HepG2 (cell line): ENCODE results near the gene TBC1D7. TPM values are rescaled to one million over a fixed set of nuclear protein-coding genes. Genes with fewer than 3 reads are reported as not detected.

Experiments used
- ATAC-seq: fragments of 200-7000 bp; cut with Tn5 transposase; 3 replicates; pipeline ENCODE4 v1.9.1; 2020; ENCODE audit warnings: mild to moderate bottlenecking, moderate library complexity
- Bru-seq: library from RNA; stranded (reverse); fragments of 400-500 nt; gene quantifications from one replicate; lab custom pipeline; 2021; lab: Mats Ljungman, UMichigan
- BruChase-seq, 2 experiments: library from RNA; stranded (reverse); fragments of 400-500 nt; gene quantifications; one replicate each; lab custom pipeline; 2021; lab: Mats Ljungman, UMichigan
- BruUV-seq: library from RNA; stranded (reverse); fragments of 400-500 nt; replicated peaks from 2 replicates; lab custom pipeline; 2021; lab: Mats Ljungman, UMichigan
- CTCF ChIA-PET: fragments of 300-600 bp; formaldehyde crosslinking; extraction: SDS; loops from one replicate; lab custom pipeline; 2021; ENCODE audit warnings: low total read pairs, inconsistent platforms, low intra/inter-chr PET ratio; lab: Yijun Ruan, JAX
- POLR2A ChIA-PET: fragments of 350-600 bp; sonication (Branson Sonifier 250); formaldehyde crosslinking; loops from one replicate; lab custom pipeline; 2020; ENCODE audit warnings: antibody characterized with exemption, inconsistent platforms; lab: Yijun Ruan, JAX
- DNase-seq: peaks from one replicate; pipeline ENCODE4 v3.0.0-alpha.2; 2015; ENCODE audit warnings: low spot score
- FAIRE-seq: peaks from 3 replicates; lab custom pipeline; 2011; peaks lifted over from hg19 to GRCh38; lab: Jason Lieb, UNC
- H2AFZ ChIP-seq: one replicate; pipeline ENCODE4 v1.6.1; 2011; ENCODE audit warnings: low read length, inconsistent platforms
- H3K27ac ChIP-seq: fragments of 300-600 bp; 3 replicates; pipeline ENCODE4 v1.8.0; 2011; ENCODE audit warnings: mixed run types, mild to moderate bottlenecking, mixed read lengths, low read length, inconsistent platforms; ENCODE audit not compliant: insufficient read depth; ENCODE audit errors: extremely low read length
- H3K27me3 ChIP-seq, 2 experiments: fragments of 200-600 bp in 1 of 2; 2 replicates in 1 of 2; 3 replicates in 1 of 2; pipeline versions ENCODE4 v1.6.0 to v1.8.0; 2011; ENCODE audit warnings: low read length in 2 of 2, mild to moderate bottlenecking in 2 of 2, moderate library complexity in 2 of 2, inconsistent platforms in 1 of 2; ENCODE audit not compliant: insufficient read depth in 2 of 2, control insufficient read depth in 1 of 2
- H3K36me3 ChIP-seq, 2 experiments: fragments of 200-600 bp in 1 of 2; replicated peaks in 1 of 2; 2 replicates in 1 of 2; 3 replicates in 1 of 2; pipeline versions ENCODE4 v1.5.1 to v1.8.0; 2011; ENCODE audit warnings: low read length in 2 of 2, inconsistent platforms in 1 of 2; ENCODE audit not compliant: insufficient read depth in 2 of 2, control insufficient read depth in 1 of 2
- H3K4me1 ChIP-seq: 2 replicates; pipeline ENCODE4 v1.5.1; 2012; ENCODE audit warnings: low read length, inconsistent platforms; ENCODE audit not compliant: insufficient read depth
- H3K4me2 ChIP-seq: 2 replicates; pipeline ENCODE4 v1.6.0; 2011; ENCODE audit warnings: low read depth, low read length, inconsistent platforms
- H3K4me3 ChIP-seq, 3 experiments: fragments of 200-600 bp in 1 of 3; sonication (generic), shearing (Covaris generic) in 1 of 3; replicated peaks in 1 of 3; 2 replicates each; pipeline ENCODE4 v1.5.1; 2011 to 2016; ENCODE audit warnings: low read length in 3 of 3, inconsistent platforms in 2 of 3, low read depth in 2 of 3, mild to moderate bottlenecking in 2 of 3, control low read depth in 1 of 3, mixed read lengths in 1 of 3; ENCODE audit not compliant: insufficient read depth in 1 of 3
- H3K79me2 ChIP-seq: one replicate; pipeline ENCODE4 v1.6.1; 2011; ENCODE audit warnings: low read length, inconsistent platforms; ENCODE audit not compliant: insufficient read depth
- H3K9ac ChIP-seq: 2 replicates; pipeline ENCODE4 v1.6.0; 2011; ENCODE audit warnings: mild to moderate bottlenecking, low read depth, low read length, inconsistent platforms; ENCODE audit not compliant: insufficient read depth
- H3K9me3 ChIP-seq: 2 replicates; pipeline ENCODE4 v1.5.1; 2012; ENCODE audit warnings: mild to moderate bottlenecking, low read length
- H4K20me1 ChIP-seq: 2 replicates; pipeline ENCODE4 v1.6.0; 2011; ENCODE audit warnings: inconsistent platforms, mild to moderate bottlenecking, low read length, moderate library complexity; ENCODE audit not compliant: insufficient read depth
- RAD51 ChIP-seq: fragments of 450-650 bp; IDR thresholded peaks from 2 replicates; pipeline ENCODE4 v1.6.1; 2016; ENCODE audit warnings: borderline replicate concordance
- RCOR2 ChIP-seq: IDR thresholded peaks from 2 replicates; pipeline ENCODE4 v1.6.1; 2016; ENCODE audit warnings: missing biosample characterization, missing genetic modification reagents
- YEATS4 ChIP-seq: sonication (generic); formaldehyde crosslinking; IDR thresholded peaks from 2 replicates; pipeline ENCODE4 v1.4.0; 2020; ENCODE audit warnings: missing genetic modification reagents, borderline replicate concordance
- ZNF484 ChIP-seq: sonication (generic); formaldehyde crosslinking; IDR thresholded peaks from 2 replicates; pipeline ENCODE4 v1.5.1; 2020; ENCODE audit warnings: mild to moderate bottlenecking, low read depth, missing genetic modification reagents, borderline replicate concordance
- ZNF558 ChIP-seq: sonication (generic); formaldehyde crosslinking; IDR thresholded peaks from 2 replicates; pipeline ENCODE4 v1.9.0; 2022; ENCODE audit warnings: mild to moderate bottlenecking, missing genetic modification reagents, borderline replicate concordance
- WGBS: methylation state at CpG from one replicate; pipeline ENCODE4 v1.1.6; 2017; ENCODE audit warnings: low lambda C conversion rate; 5-methylcytosine and 5-hydroxymethylcytosine counted together
- in situ Hi-C: cut with HindIII; loops from 2 replicates; pipeline ENCODE4 v1.10.0; 2017; ENCODE audit warnings: low pct_unique_long_range_greater_than_20kb; ENCODE audit not compliant: extremely low pct_ligation_motif_present
- intact Hi-C: fragments of 100-400 bp; cut with micrococcal nuclease; formaldehyde crosslinking; loops from one replicate; pipeline ENCODE4 v1.10.0; 2022; ENCODE audit not compliant: unreplicated experiment
- long read RNA-seq, 2 experiments: library from RNA in 1 of 2; library from polyadenylated mRNA in 1 of 2; stranded (forward) in 1 of 2; unstranded in 1 of 2; transcript quantifications; one replicate each; pipeline ENCODE4 v2.0.0, GENCODE V29; 2019 to 2022
- polyA minus RNA-seq, 3 experiments: library from RNA; depleted of rRNA, polyadenylated mRNA; stranded (reverse); fragments of >200 nt; gene quantifications; 2 replicates each; pipeline ENCODE4 v1.2.3, GENCODE V29; 2011; ENCODE audit warnings: low replicate concordance in 1 of 3
- polyA plus RNA-seq, 8 experiments: library from polyadenylated mRNA; depleted of rRNA in 3 of 8; stranded (reverse) in 7 of 8; unstranded in 1 of 8; fragments of >200 nt; fragmentation: Illumina TruSeq in 4 of 8; extraction: Trizol in 4 of 8; gene quantifications; 2 replicates each; pipeline versions ENCODE4 v1.2.1 to v1.2.3, GENCODE V29; 2011 to 2016; ENCODE audit warnings: low read depth in 4 of 8, missing spikeins in 1 of 8, mixed read lengths in 1 of 8; ENCODE audit not compliant: insufficient read depth in 1 of 8
- total RNA-seq, 5 experiments: library from RNA; depleted of rRNA; stranded (reverse); fragments of >200 nt; fragmentation: Illumina TruSeq; extraction: Trizol; gene quantifications; 2 replicates each; pipeline ENCODE4 v1.2.3, GENCODE V29; 2016; ENCODE audit warnings: low read depth in 1 of 5
- TF ChIP-seq, protein P1 (sequence below): sonication (generic); formaldehyde crosslinking; conservative IDR thresholded peaks from 2 replicates; pipeline ENCODE4 v1.5.0; 2020; ENCODE audit warnings: missing genetic modification reagents
- TF ChIP-seq, protein P2 (sequence below): sonication (generic); formaldehyde crosslinking; IDR thresholded peaks from 2 replicates; pipeline ENCODE4 v1.4.0; 2020; ENCODE audit warnings: missing genetic modification reagents, borderline replicate concordance
- TF ChIP-seq, protein P3 (sequence below): sonication (generic); formaldehyde crosslinking; IDR thresholded peaks from 2 replicates; pipeline ENCODE4 v1.8.1; 2022; ENCODE audit warnings: mild to moderate bottlenecking, missing genetic modification reagents

Gene TBC1D7
- total RNA-seq (2016; rRNA removed; fragmentation: Illumina TruSeq; extraction: Trizol) (23.3 and 28.5 TPM in 2 replicates), polyA plus RNA-seq (2011; rRNA removed) (24.3 and 30.8 TPM in 2 replicates), polyA minus RNA-seq (2011; rRNA and poly(A)+ RNA removed; ENCODE audit: low replicate concordance) (32.1 and 53.3 TPM in 2 replicates), Bru-seq, nascent RNA (percentile 75 among the genes with signal in this experiment), BruChase-seq, experiment 1, labeled RNA remaining after a 6-hour chase (percentile 63 among the genes with signal in this experiment), BruChase-seq, experiment 2, labeled RNA remaining after a 2-hour chase (percentile 72 among the genes with signal in this experiment)
- 12.0 and 14.1 TPM in 2 replicates for total RNA-seq (2016; cell fraction: cytosol; rRNA removed; fragmentation: Illumina TruSeq; extraction: Trizol; ENCODE audit: low read depth)
- total RNA-seq (2016; cell fraction: insoluble cytoplasmic fraction; rRNA removed; fragmentation: Illumina TruSeq; extraction: Trizol): 25.7 and 25.9 TPM in 2 replicates
- total RNA-seq (2016; cell fraction: membrane; rRNA removed; fragmentation: Illumina TruSeq; extraction: Trizol): 18.1 and 20.7 TPM in 2 replicates
- 38.3 and 38.4 TPM in 2 replicates for total RNA-seq (2016; cell fraction: nucleus; rRNA removed; fragmentation: Illumina TruSeq; extraction: Trizol)
- 14.7 and 17.2 TPM in 2 replicates for polyA plus RNA-seq (2011; cell fraction: cytosol; rRNA removed)
- polyA plus RNA-seq (2011; cell fraction: nucleus; rRNA removed): 14.9 and 19.7 TPM in 2 replicates
- polyA plus RNA-seq (2012): 18.4 and 21.3 TPM in 2 replicates
- polyA plus RNA-seq (2016; cell fraction: cytosol; fragmentation: Illumina TruSeq; extraction: Trizol; ENCODE audit: low read depth): 10.6 and 14.9 TPM in 2 replicates
- polyA plus RNA-seq (2016; cell fraction: insoluble cytoplasmic fraction; fragmentation: Illumina TruSeq; extraction: Trizol; ENCODE audit: low read depth): 37.2 and 41.0 TPM in 2 replicates
- 14.6 and 19.3 TPM in 2 replicates for polyA plus RNA-seq (2016; cell fraction: membrane; fragmentation: Illumina TruSeq; extraction: Trizol; ENCODE audit: low read depth)
- 27.9 and 28.4 TPM in 2 replicates for polyA plus RNA-seq (2016; cell fraction: nucleus; fragmentation: Illumina TruSeq; extraction: Trizol; ENCODE audit: insufficient read depth, low read depth)
- polyA minus RNA-seq (2011; cell fraction: cytosol; rRNA and poly(A)+ RNA removed): 8.5 and 11.2 TPM in 2 replicates
- 56.8 and 61.8 TPM in 2 replicates for polyA minus RNA-seq (2011; cell fraction: nucleus; rRNA and poly(A)+ RNA removed)
- long read RNA-seq, experiment 1, transcript TBC1D7-202 (8 exons, 1,116 nt): major isoform, 7 of 49 reads
- long read RNA-seq, experiment 1, transcript TBC1D7-204 (8 exons, 1,276 nt): minor isoform, 5 of 49 reads
- long read RNA-seq, experiment 1, partial matches to known transcripts: 3 of 49 reads
- long read RNA-seq, experiment 1, other reads (novel, unspliced or antisense): 32 of 49 reads
- long read RNA-seq, experiment 2, partial matches to known transcripts: 6 of 38 reads
- long read RNA-seq, experiment 2, other reads (novel, unspliced or antisense): 32 of 38 reads

DNA sequence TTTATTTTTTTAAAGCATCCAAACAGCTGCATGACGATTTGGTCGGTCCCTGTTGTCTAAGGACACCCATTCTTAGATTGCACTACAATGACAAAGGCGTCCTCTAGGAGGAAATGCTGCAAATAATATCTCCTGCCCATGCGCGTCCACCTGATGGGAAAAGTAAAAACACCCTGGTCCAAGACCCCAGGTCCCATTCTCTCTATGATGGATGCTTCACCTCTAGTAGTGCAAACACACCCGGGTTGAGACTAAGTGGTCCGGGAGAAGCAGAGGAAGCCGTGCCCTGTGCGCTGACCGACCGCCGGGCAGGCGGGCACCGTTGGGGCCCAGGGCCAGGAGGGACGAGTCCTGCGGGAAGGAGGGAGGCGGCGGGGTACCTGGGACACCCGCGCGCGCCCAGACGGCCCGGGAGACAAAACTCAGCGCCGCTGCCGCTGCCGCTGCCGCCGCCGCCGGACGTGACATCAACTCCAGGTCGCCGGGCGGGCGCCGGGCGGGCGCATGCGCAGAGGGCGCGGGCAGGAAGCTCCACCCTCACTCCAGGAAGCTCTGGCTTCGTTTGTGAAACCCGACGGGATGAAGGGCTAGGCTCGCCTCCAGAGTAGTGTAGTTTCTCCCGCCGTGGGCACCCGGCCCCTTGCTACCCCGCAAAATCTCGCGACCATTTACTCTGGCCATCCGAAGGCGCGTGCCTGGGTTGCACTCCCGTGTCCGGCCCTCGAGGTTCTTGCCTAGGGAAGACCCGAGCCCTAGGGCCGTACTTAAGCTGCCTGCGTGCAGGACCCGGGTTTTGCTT lies at the start of gene TBC1D7:
TBC1D7 (minus strand) TSS at position 462 of the 799 bp plus-strand sequence. CDS start 1,639 bp downstream, outside the sequence.
- POLR2A ChIA-PET: interaction anchor here (0.6 to 2.1 kb wide), 34 partner anchors 14 to 384 kb away, joined by 3 to 24 read pairs (median 5); partner anchors contain the start of genes GFOD1, NOL7, RANBP9 and SIRT5
- BruUV-seq: TSS peak; percentile 69
- FAIRE-seq: peak; percentile 60
- under 1% methylated on average over 35 of the region's 63 CpGs for WGBS
- Histone ChIP-seq H4K20me1 (no peaks in the 10 kb centered on the region), H3K9me3 (no peaks in the 10 kb centered on the region), H3K9ac (peak within 1 kb of the TSS; percentile 87), H3K27me3 (peaks cover 0 to 4% of the 10 kb centered on the region in 2 experiments; a peak in 2 of 5 replicates), H3K4me2 (peak within 1 kb of the TSS; percentile 95), H3K4me1 (peaks cover 45% of the 10 kb centered on the region), H3K79me2 (peaks cover 9% of the 10 kb centered on the region), H3K36me3 (peaks cover 0 to 20% of the 10 kb centered on the region in 2 experiments; a peak in 2 of 5 replicates), H3K4me3 (peak within 1 kb of the TSS; percentile 72 to 92 (median 90)), H2AFZ (peak within 1 kb of the TSS; percentile 78), H3K27ac (peak within 1 kb of the TSS; percentile 81)
- DNase-seq: peak; percentile 92
- peak; percentile 92 for ATAC-seq
- in situ Hi-C loops: no loop called here
- CTCF ChIA-PET: interaction anchor here (1.6 kb wide), 1 partner anchor 100 kb away, joined by 3 read pairs; no protein-coding TSS in a partner anchor
- intact Hi-C loops: loop anchor here (1.0 to 2.0 kb wide), 5 partner anchors 39 to 159 kb away; partner anchors contain the start of gene GFOD1
- no peak for TF ChIP-seq RAD51
- TF ChIP-seq, protein P1, sequence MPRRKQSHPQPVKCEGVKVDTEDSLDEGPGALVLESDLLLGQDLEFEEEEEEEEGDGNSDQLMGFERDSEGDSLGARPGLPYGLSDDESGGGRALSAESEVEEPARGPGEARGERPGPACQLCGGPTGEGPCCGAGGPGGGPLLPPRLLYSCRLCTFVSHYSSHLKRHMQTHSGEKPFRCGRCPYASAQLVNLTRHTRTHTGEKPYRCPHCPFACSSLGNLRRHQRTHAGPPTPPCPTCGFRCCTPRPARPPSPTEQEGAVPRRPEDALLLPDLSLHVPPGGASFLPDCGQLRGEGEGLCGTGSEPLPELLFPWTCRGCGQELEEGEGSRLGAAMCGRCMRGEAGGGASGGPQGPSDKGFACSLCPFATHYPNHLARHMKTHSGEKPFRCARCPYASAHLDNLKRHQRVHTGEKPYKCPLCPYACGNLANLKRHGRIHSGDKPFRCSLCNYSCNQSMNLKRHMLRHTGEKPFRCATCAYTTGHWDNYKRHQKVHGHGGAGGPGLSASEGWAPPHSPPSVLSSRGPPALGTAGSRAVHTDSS (CRISPR knock-in tag): no peak
- TF ChIP-seq, protein P2, sequence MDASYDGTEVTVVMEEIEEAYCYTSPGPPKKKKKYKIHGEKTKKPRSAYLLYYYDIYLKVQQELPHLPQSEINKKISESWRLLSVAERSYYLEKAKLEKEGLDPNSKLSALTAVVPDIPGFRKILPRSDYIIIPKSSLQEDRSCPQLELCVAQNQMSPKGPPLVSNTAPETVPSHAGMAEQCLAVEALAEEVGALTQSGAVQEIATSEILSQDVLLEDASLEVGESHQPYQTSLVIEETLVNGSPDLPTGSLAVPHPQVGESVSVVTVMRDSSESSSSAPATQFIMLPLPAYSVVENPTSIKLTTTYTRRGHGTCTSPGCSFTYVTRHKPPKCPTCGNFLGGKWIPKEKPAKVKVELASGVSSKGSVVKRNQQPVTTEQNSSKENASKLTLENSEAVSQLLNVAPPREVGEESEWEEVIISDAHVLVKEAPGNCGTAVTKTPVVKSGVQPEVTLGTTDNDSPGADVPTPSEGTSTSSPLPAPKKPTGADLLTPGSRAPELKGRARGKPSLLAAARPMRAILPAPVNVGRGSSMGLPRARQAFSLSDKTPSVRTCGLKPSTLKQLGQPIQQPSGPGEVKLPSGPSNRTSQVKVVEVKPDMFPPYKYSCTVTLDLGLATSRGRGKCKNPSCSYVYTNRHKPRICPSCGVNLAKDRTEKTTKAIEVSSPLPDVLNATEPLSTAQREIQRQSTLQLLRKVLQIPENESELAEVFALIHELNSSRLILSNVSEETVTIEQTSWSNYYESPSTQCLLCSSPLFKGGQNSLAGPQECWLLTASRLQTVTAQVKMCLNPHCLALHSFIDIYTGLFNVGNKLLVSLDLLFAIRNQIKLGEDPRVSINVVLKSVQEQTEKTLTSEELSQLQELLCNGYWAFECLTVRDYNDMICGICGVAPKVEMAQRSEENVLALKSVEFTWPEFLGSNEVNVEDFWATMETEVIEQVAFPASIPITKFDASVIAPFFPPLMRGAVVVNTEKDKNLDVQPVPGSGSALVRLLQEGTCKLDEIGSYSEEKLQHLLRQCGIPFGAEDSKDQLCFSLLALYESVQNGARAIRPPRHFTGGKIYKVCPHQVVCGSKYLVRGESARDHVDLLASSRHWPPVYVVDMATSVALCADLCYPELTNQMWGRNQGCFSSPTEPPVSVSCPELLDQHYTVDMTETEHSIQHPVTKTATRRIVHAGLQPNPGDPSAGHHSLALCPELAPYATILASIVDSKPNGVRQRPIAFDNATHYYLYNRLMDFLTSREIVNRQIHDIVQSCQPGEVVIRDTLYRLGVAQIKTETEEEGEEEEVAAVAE (CRISPR knock-in tag): 0 out of 2 replicates have a peak, but pooled peaks have one; percentile 58
- no peak for TF ChIP-seq RCOR2
- peak; percentile 76; the same call in 1 of the 2 replicates for TF ChIP-seq YEATS4
- no peak for TF ChIP-seq ZNF484 (CRISPR knock-in tag)
- peak; percentile 83; the same call in 1 of the 2 replicates for TF ChIP-seq ZNF558
- TF ChIP-seq, protein P3, sequence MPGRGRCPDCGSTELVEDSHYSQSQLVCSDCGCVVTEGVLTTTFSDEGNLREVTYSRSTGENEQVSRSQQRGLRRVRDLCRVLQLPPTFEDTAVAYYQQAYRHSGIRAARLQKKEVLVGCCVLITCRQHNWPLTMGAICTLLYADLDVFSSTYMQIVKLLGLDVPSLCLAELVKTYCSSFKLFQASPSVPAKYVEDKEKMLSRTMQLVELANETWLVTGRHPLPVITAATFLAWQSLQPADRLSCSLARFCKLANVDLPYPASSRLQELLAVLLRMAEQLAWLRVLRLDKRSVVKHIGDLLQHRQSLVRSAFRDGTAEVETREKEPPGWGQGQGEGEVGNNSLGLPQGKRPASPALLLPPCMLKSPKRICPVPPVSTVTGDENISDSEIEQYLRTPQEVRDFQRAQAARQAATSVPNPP (CRISPR knock-in tag): peak; percentile 72; the same call in 1 of the 2 replicates
